Activated naive CD4-positive, alpha-beta T cell treated with anti-CD3 and anti-CD28 coated beads, Interleukin-2, amount 50 U/mL, for 72 hours (primary cell): ENCODE results near the gene HRH1. TPM values are rescaled to one million over a fixed set of nuclear protein-coding genes. Genes with fewer than 3 reads are reported as not detected.
"Not testable (repeated sequence)": the region's sequence is repeated elsewhere in the genome, so short reads cannot be mapped to it uniquely, and the experiment has no call there.

Experiments used
- ATAC-seq, 2 donors: fragments of 150-1000 bp; cut with Tn5 transposase; 2 replicates each; pipeline ENCODE4 v1.10.0; 2021; ENCODE audit warnings: mild to moderate bottlenecking in 2 of 2, moderate library complexity in 2 of 2
- DNase-seq, 2 donors: peaks; one replicate each; pipeline ENCODE4 v3.0.0; 2021 to 2022; ENCODE audit warnings: low spot score in 2 of 2
- H3K27ac Mint-ChIP-seq, 2 donors: one replicate each; pipeline ENCODE4 v1.8.0; 2022; ENCODE audit warnings: mild to moderate bottlenecking in 2 of 2, mixed read lengths in 2 of 2
- H3K36me3 Mint-ChIP-seq, 2 donors: one replicate each; pipeline ENCODE4 v1.8.0; 2022; ENCODE audit warnings: mixed read lengths in 2 of 2
- H3K9me3 Mint-ChIP-seq, 2 donors: one replicate each; pipeline ENCODE4 v1.8.0; 2022; ENCODE audit warnings: mixed read lengths in 2 of 2
- total RNA-seq, 2 donors: library from RNA; stranded (reverse); gene quantifications; one replicate each; pipeline ENCODE4 v1.2.3, GENCODE V29; 2022

The HRH1 gene
- total RNA-seq, 2 donors from 2014 or later: 0.10 to 1.6 TPM

DNA sequence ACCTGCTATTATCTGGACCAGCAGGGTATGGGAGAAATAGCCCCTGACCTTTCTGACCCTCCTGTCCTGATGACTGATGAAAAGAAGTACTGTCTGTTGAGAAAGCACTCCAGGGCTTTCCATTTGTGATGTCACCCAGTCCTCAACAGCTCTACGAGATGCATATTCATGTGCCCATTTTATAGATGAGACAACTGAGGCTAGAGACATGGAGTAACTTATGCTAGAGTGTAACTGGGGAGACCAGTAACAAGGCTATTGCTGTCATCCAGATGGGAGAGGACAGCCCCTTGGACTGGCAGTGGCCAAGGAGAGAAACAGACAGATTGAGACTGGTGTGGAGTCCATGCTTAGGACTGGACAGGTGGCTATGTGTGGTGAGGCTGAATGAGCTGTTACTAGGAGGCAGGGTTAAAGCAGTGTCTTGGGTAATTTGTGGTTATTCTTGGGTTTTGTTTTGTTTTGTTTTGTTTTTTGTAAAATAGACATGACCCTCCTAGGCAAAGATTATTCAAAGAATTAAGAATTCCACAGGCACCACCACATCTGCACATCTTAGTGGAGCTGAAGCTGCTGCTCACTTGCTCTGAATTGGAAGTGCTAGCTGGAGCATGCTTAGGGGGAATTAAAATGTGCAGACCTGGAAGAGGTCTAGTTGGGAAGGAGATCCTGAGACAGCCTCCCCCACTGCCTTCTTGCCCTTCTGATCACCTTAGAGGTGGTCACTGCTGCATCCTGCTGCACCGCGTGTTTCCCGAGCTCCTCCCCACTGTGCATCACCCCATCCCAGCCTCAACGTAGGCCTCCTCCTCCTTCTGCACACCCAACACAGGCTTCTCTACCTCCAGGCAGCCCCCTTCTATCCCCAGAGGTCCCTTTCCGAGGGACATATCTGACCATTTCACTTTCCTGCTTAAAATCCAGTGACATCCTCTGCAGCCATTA lies 8.4 kb downstream of the HRH1 start:
- ATAC-seq (no peak), DNase-seq (no peak)
- H3K9me3 Mint-ChIP-seq: no peaks in the 10 kb centered on the region
- H3K27ac Mint-ChIP-seq: no peak overlapping the region
- no peaks in the 10 kb centered on the region for H3K36me3 Mint-ChIP-seq

- ATAC-seq (no peak), DNase-seq (no peak)
- Mint-ChIP-seq H3K36me3 (no peaks in the 10 kb centered on the region), H3K27ac (no peak overlapping the region), H3K9me3 (no peaks in the 10 kb centered on the region)
These were observed 10.3 kb downstream of the HRH1 start for GRCh38 chr3:11164607-11165006.

DNA sequence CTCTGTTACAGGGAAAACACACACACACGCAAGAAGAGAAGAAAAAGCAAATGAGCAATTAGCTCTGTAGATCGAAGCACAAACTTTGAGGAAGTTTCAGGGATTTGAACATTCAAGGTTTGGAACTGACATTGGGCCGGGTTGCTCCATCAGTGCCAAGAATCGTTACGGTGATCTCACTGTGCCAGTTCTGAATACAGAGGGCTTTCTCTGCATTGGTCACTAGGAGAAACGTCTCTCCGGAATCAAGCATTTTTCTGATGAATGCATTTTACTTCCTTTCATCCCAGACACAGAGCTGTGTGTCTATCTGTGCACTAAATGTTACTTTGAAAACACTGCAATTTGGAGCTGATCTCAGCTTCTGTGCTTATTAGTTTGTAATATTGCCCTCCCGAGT lies 11.2 kb downstream of the HRH1 start:
- H3K9me3 Mint-ChIP-seq: no peaks in the 10 kb centered on the region

DNA sequence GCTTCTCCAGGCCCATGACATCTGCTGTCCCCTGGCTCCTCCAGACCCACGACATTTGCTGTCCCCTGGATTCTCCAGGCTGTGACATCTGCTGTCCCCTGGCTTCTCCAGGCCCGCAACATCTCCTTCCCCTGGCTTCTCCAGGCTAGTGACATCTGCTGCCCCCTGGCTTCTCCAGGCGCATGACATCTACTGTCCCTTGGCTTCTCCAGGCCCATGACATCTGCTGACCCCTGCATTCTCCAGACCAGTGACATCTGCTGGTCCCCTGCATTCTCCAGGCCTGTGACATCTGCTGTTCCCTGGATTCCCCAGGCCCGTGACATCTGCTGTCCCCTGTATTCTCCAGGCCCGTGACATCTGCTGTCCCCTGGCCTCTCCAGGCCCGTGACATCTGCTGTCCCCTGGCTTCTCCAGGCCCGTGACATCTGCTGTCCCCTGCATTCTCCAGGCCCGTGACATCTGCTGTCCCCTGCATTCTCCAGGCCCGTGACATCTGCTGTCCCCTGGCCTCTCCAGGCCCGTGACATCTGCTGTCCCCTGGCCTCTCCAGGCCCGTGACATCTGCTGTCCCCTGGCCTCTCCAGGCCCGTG lies 12.6 kb downstream of the HRH1 start:
- not testable (repeated sequence) for H3K27ac Mint-ChIP-seq, H3K9me3 Mint-ChIP-seq, H3K36me3 Mint-ChIP-seq, DNase-seq, ATAC-seq

More for the DNA sequence above, 11.2 kb downstream of the HRH1 start:
- Mint-ChIP-seq H3K36me3 (no peaks in the 10 kb centered on the region), H3K27ac (no peak overlapping the region)
- ATAC-seq: no peak
- DNase-seq: no peak

- no peak for ATAC-seq
- H3K9me3 Mint-ChIP-seq: no peaks in the 10 kb centered on the region
- no peaks in the 10 kb centered on the region for H3K36me3 Mint-ChIP-seq
These were observed 13.3 kb downstream of the HRH1 start for GRCh38 chr3:11167590-11167989.

GRCh38 chr3:11168406-11168805 lies 14.1 kb downstream of the HRH1 start:
- ATAC-seq: no peak
- DNase-seq: no peak
- no peaks in the 10 kb centered on the region for H3K36me3 Mint-ChIP-seq
- no peaks in the 10 kb centered on the region for H3K9me3 Mint-ChIP-seq
- no peak overlapping the region for H3K27ac Mint-ChIP-seq

More at GRCh38 chr3:11167590-11167989, 13.3 kb downstream of the HRH1 start:
- no peak for DNase-seq
- no peak overlapping the region for H3K27ac Mint-ChIP-seq

DNA sequence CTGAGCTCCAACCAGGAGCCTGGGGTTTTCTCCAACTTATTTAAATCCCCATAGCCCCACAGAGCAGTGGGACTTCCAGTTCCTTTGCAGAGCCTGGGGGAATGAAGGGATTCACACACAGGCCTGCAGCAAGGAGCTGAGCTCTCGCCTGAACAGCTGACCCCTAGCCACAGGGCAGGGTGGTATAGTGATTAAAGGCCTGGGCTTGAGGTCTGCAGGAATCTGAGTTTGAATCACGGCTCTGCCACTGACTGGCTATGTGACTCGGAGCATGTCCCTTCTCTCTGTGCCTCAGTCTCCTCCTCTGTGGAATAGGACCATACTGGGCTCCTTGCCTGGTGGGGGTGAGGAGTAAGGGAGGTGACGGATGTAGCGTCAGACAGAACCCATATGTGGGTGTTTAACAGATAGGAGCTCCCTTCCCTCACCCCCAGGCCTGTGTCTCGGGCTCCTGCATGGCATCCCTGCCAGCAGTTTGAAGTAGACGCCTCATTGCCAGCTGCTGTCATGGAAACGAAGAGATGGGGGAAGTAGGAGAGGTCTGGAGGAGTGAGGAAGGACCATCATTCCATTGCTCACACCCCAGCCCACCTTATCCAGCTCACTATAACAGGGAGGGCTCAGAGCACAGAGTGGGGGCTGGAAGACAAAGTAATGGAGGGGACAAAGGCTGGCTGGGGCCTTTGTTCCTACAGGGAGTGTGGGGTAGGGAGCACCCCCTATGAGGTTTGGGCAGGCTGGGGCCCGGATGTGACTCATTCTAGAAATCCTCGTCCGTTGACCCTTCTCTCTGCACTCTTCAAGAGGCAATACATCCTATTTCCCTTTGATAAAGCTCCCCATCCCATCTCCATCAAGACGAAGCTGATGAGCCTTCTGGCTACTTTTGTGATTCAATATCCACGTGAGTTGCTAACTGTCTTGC lies 14.8 kb downstream of the HRH1 start:
- Mint-ChIP-seq H3K9me3 (no peaks in the 10 kb centered on the region), H3K27ac (no peak overlapping the region), H3K36me3 (no peaks in the 10 kb centered on the region)
- DNase-seq (no peak), ATAC-seq (no peak)

GRCh38 chr3:11170052-11170770 lies 15.9 kb downstream of the HRH1 start:
- H3K9me3 Mint-ChIP-seq: no peaks in the 10 kb centered on the region

GRCh38 chr3:11172096-11172690 lies 17.9 kb downstream of the HRH1 start:
- no peak for DNase-seq
- ATAC-seq: no peak
- H3K36me3 Mint-ChIP-seq: no peaks in the 10 kb centered on the region
- no peaks in the 10 kb centered on the region for H3K9me3 Mint-ChIP-seq
- H3K27ac Mint-ChIP-seq: no peak overlapping the region

More at GRCh38 chr3:11170052-11170770, 15.9 kb downstream of the HRH1 start:
- no peak for ATAC-seq
- DNase-seq: no peak
- H3K27ac Mint-ChIP-seq: no peak overlapping the region
- H3K36me3 Mint-ChIP-seq: no peaks in the 10 kb centered on the region

DNA sequence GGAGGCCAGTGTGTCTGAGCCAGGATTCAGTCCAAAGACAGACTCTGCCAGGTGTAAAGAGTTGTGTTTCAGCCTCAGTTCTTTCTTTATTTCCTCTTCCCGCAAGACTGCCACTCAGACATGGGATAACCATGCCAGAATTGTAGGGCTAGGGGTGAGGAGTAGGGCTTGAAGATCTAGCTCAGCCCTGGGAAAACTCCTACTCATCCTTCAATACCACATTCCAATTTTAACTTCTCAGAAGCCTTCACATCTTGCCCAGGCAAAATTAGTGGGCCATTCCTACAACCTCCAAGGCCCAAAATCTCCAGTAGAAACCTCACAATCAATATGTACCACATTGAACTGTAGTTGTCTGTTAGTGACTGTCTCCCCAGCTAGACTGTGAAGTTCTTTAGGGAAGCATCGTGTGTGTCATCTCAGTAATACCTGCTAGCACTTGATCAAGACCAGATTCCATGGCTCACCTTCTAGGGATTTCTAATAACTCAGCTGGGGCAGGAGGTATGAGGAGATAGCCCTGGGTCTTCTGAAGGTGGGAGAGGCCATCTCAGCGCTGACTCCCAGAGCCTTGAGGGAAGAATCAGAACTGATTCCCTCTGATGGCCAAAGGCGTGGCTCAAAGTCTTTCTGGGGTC lies 19.7 kb downstream of the HRH1 start:
- ATAC-seq: no peak
- DNase-seq: no peak
- Mint-ChIP-seq H3K9me3 (no peaks in the 10 kb centered on the region), H3K27ac (no peak overlapping the region), H3K36me3 (no peaks in the 10 kb centered on the region)

GRCh38 chr3:11178421-11178820 lies 24.1 kb downstream of the HRH1 start:
- Mint-ChIP-seq H3K27ac (peak overlapping the region in 1 of 2 donors; percentile 50), H3K9me3 (no peaks in the 10 kb centered on the region), H3K36me3 (no peaks in the 10 kb centered on the region)
- DNase-seq (no peak), ATAC-seq (no peak)

DNA sequence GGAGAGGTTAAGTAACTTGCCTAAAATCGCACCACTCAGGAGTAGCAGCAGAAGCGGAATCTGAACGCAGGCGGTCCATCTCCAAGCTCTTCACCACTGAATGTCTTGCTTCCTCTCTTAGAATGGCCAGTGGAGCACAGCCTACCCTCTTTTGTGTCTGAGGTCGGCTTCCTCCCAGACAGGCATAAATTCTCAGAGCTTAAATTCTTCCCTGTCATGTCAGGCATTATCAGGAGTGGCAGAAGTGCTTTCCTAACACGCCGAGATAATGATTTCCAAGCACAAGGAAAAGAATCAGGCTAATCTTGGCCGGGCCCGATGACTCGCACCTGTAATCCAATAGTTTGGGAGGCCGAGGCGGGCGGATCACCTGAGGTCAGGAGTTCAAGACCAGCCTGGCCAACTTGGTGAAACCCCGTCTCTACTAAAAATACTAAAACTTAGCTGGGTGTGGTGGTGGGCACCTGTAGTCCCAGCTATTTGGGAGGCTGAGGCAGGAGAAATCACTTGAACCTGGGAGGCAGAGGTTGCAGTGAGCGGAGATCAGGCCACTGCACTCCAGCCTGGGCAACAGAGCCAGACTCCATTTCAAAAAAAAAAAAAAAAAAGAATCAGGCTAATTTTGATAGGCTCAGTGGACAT lies 30.2 kb downstream of the HRH1 start:
- not testable (repeated sequence) for H3K36me3 Mint-ChIP-seq, DNase-seq, H3K27ac Mint-ChIP-seq

GRCh38 chr3:11185144-11185543 lies 30.9 kb downstream of the HRH1 start:
- H3K36me3 Mint-ChIP-seq: no peaks in the 10 kb centered on the region
- H3K27ac Mint-ChIP-seq: no peak overlapping the region
- ATAC-seq (no peak), DNase-seq (no peak)
- H3K9me3 Mint-ChIP-seq: no peaks in the 10 kb centered on the region

More for the DNA sequence above, 30.2 kb downstream of the HRH1 start:
- not testable (repeated sequence) for H3K9me3 Mint-ChIP-seq, ATAC-seq

- Mint-ChIP-seq H3K36me3 (no peaks in the 10 kb centered on the region), H3K9me3 (no peaks in the 10 kb centered on the region), H3K27ac (peak overlapping the region in 1 of 2 donors; percentile 22)
- DNase-seq: no peak
- no peak for ATAC-seq
These were observed 31.4 kb downstream of the HRH1 start for GRCh38 chr3:11185564-11186317.
